ENCODE results near the gene UGT1A7.
A peak's percentile ranks its signal among the peaks of the same experiment; 100 is the strongest.

The UGT1A7 gene

GRCh38 chr2:233758141-233758540 is 76.4 kb downstream of the UGT1A7 start:
- Histone ChIP-seq H3K36me3 (ENCODE audit: control insufficient read depth in 1 of 2, insufficient read depth in 2 of 2, low read length in 2 of 2) (no peaks in the 10 kb centered on the region), H3K9me3 (ENCODE audit: control insufficient read depth in 1 of 2, low read length in 2 of 2) (no peaks in the 10 kb centered on the region), H3K9ac (ENCODE audit: low read depth in 1 of 2, low read length in 2 of 2) (peak overlapping the region in 1 of 2 donors; percentile 21), H3K27me3 (ENCODE audit: control insufficient read depth in 1 of 2, insufficient read depth in 2 of 2, low read length in 2 of 2) (no peaks in the 10 kb centered on the region), H3K4me3 (ENCODE audit: low read depth in 1 of 2, low read length in 2 of 2) (peak overlapping the region in 1 of 2 donors; percentile 15), H3K4me1 (ENCODE audit: control insufficient read depth in 1 of 2, insufficient read depth in 2 of 2, low read length in 2 of 2) (peaks cover 28 to 41% of the 10 kb centered on the region in 2 donors), H3K27ac (ENCODE audit: low read depth, low read length) (no peak overlapping the region)

- Histone ChIP-seq H3K4me3 (ENCODE audit: low read depth in 1 of 2, low read length in 2 of 2) (peak overlapping the region; percentile 15 to 19), H3K27ac (ENCODE audit: low read depth, low read length) (no peak overlapping the region), H3K36me3 (ENCODE audit: control insufficient read depth in 1 of 2, insufficient read depth in 2 of 2, low read length in 2 of 2) (no peaks in the 10 kb centered on the region), H3K27me3 (ENCODE audit: control insufficient read depth in 1 of 2, insufficient read depth in 2 of 2, low read length in 2 of 2) (no peaks in the 10 kb centered on the region), H3K9ac (ENCODE audit: low read depth in 1 of 2, low read length in 2 of 2) (no peak overlapping the region), H3K4me1 (ENCODE audit: control insufficient read depth in 1 of 2, insufficient read depth in 2 of 2, low read length in 2 of 2) (peaks cover 28 to 44% of the 10 kb centered on the region in 2 donors), H3K9me3 (ENCODE audit: control insufficient read depth in 1 of 2, low read length in 2 of 2) (no peaks in the 10 kb centered on the region)
Observed at GRCh38 chr2:233758849-233759248, 77.1 kb downstream of the UGT1A7 start.

GRCh38 chr2:233760043-233760442 is 78.3 kb downstream of the UGT1A7 start, which contains the start of gene UGT1A1:
UGT1A1 (plus strand) TSS chr2:233760270; CDS start chr2:233760288, 18 bp downstream.
- Histone ChIP-seq H3K9ac (ENCODE audit: low read depth in 1 of 2, low read length in 2 of 2) (peak within 1 kb of the TSS in 1 of 2 donors; percentile 49), H3K27me3 (ENCODE audit: control insufficient read depth in 1 of 2, insufficient read depth in 2 of 2, low read length in 2 of 2) (no peaks in the 10 kb centered on the region), H3K36me3 (ENCODE audit: control insufficient read depth in 1 of 2, insufficient read depth in 2 of 2, low read length in 2 of 2) (no peaks in the 10 kb centered on the region), H3K4me3 (ENCODE audit: low read depth in 1 of 2, low read length in 2 of 2) (peak within 1 kb of the TSS; percentile 51), H3K4me1 (ENCODE audit: control insufficient read depth in 1 of 2, insufficient read depth in 2 of 2, low read length in 2 of 2) (peaks cover 34 to 55% of the 10 kb centered on the region in 2 donors), H3K27ac (ENCODE audit: low read depth, low read length) (peak within 1 kb of the TSS; percentile 54), H3K9me3 (ENCODE audit: control insufficient read depth in 1 of 2, low read length in 2 of 2) (no peaks in the 10 kb centered on the region)

GRCh38 chr2:233761040-233761769 is 79.5 kb downstream of the UGT1A7 start:
- Histone ChIP-seq H3K4me1 (ENCODE audit: control insufficient read depth in 1 of 2, insufficient read depth in 2 of 2, low read length in 2 of 2) (peaks cover 35 to 50% of the 10 kb centered on the region in 2 donors), H3K36me3 (ENCODE audit: control insufficient read depth in 1 of 2, insufficient read depth in 2 of 2, low read length in 2 of 2) (no peaks in the 10 kb centered on the region), H3K9me3 (ENCODE audit: control insufficient read depth in 1 of 2, low read length in 2 of 2) (no peaks in the 10 kb centered on the region), H3K27me3 (ENCODE audit: control insufficient read depth in 1 of 2, insufficient read depth in 2 of 2, low read length in 2 of 2) (no peaks in the 10 kb centered on the region), H3K27ac (ENCODE audit: low read depth, low read length) (no peak overlapping the region), H3K4me3 (ENCODE audit: low read depth in 1 of 2, low read length in 2 of 2) (peak overlapping the region; percentile 51), H3K9ac (ENCODE audit: low read depth in 1 of 2, low read length in 2 of 2) (peak overlapping the region; percentile 32 to 49)

GRCh38 chr2:233764264-233764663 is 82.6 kb downstream of the UGT1A7 start:
- Histone ChIP-seq H3K36me3 (ENCODE audit: control insufficient read depth in 1 of 2, insufficient read depth in 2 of 2, low read length in 2 of 2) (peaks cover 9 to 12% of the 10 kb centered on the region in 2 donors), H3K9ac (ENCODE audit: low read depth in 1 of 2, low read length in 2 of 2) (peak overlapping the region in 1 of 2 donors; percentile 28), H3K4me3 (ENCODE audit: low read depth in 1 of 2, low read length in 2 of 2) (peak overlapping the region; percentile 28 to 48), H3K4me1 (ENCODE audit: control insufficient read depth in 1 of 2, insufficient read depth in 2 of 2, low read length in 2 of 2) (peaks cover 25 to 32% of the 10 kb centered on the region in 2 donors), H3K9me3 (ENCODE audit: control insufficient read depth in 1 of 2, low read length in 2 of 2) (no peaks in the 10 kb centered on the region), H3K27ac (ENCODE audit: low read depth, low read length) (peak overlapping the region; percentile 49), H3K27me3 (ENCODE audit: control insufficient read depth in 1 of 2, insufficient read depth in 2 of 2, low read length in 2 of 2) (no peaks in the 10 kb centered on the region)

GRCh38 chr2:233764761-233765160 is 83.1 kb downstream of the UGT1A7 start:
- Histone ChIP-seq H3K4me3 (ENCODE audit: low read depth in 1 of 2, low read length in 2 of 2) (peak overlapping the region; percentile 19 to 24), H3K4me1 (ENCODE audit: control insufficient read depth in 1 of 2, insufficient read depth in 2 of 2, low read length in 2 of 2) (peaks cover 21 to 28% of the 10 kb centered on the region in 2 donors), H3K9me3 (ENCODE audit: control insufficient read depth in 1 of 2, low read length in 2 of 2) (no peaks in the 10 kb centered on the region), H3K27ac (ENCODE audit: low read depth, low read length) (peak overlapping the region; percentile 49), H3K9ac (ENCODE audit: low read depth in 1 of 2, low read length in 2 of 2) (peak overlapping the region in 1 of 2 donors; percentile 40), H3K27me3 (ENCODE audit: control insufficient read depth in 1 of 2, insufficient read depth in 2 of 2, low read length in 2 of 2) (no peaks in the 10 kb centered on the region), H3K36me3 (ENCODE audit: control insufficient read depth in 1 of 2, insufficient read depth in 2 of 2, low read length in 2 of 2) (peaks cover 11 to 15% of the 10 kb centered on the region in 2 donors)

GRCh38 chr2:233766416-233766815 is 84.7 kb downstream of the UGT1A7 start:
- H3K27ac ChIP-seq (ENCODE audit: low read depth, low read length) = no peak overlapping the region
- peaks cover 11 to 15% of the 10 kb centered on the region in 2 donors for H3K36me3 ChIP-seq (ENCODE audit: control insufficient read depth in 1 of 2, insufficient read depth in 2 of 2, low read length in 2 of 2)
- H3K4me3 ChIP-seq (ENCODE audit: low read depth in 1 of 2, low read length in 2 of 2) = no peak overlapping the region
- no peaks in the 10 kb centered on the region for H3K9me3 ChIP-seq (ENCODE audit: control insufficient read depth in 1 of 2, low read length in 2 of 2)
- H3K4me1 ChIP-seq (ENCODE audit: control insufficient read depth in 1 of 2, insufficient read depth in 2 of 2, low read length in 2 of 2) = peaks cover 11 to 14% of the 10 kb centered on the region in 2 donors
- H3K9ac ChIP-seq (ENCODE audit: low read depth in 1 of 2, low read length in 2 of 2) = no peak overlapping the region
- H3K27me3 ChIP-seq (ENCODE audit: control insufficient read depth in 1 of 2, insufficient read depth in 2 of 2, low read length in 2 of 2) = no peaks in the 10 kb centered on the region

- Histone ChIP-seq H3K9me3 (ENCODE audit: control insufficient read depth in 1 of 2, low read length in 2 of 2) (no peaks in the 10 kb centered on the region), H3K27me3 (ENCODE audit: control insufficient read depth in 1 of 2, insufficient read depth in 2 of 2, low read length in 2 of 2) (no peaks in the 10 kb centered on the region), H3K4me3 (ENCODE audit: low read depth in 1 of 2, low read length in 2 of 2) (no peak overlapping the region), H3K4me1 (ENCODE audit: control insufficient read depth in 1 of 2, insufficient read depth in 2 of 2, low read length in 2 of 2) (peaks cover 11 to 14% of the 10 kb centered on the region in 2 donors), H3K27ac (ENCODE audit: low read depth, low read length) (no peak overlapping the region), H3K9ac (ENCODE audit: low read depth in 1 of 2, low read length in 2 of 2) (no peak overlapping the region), H3K36me3 (ENCODE audit: control insufficient read depth in 1 of 2, insufficient read depth in 2 of 2, low read length in 2 of 2) (peaks cover 15 to 20% of the 10 kb centered on the region in 2 donors)
Observed at GRCh38 chr2:233768076-233768475, 86.4 kb downstream of the UGT1A7 start.

- no peak overlapping the region for H3K9ac ChIP-seq (ENCODE audit: low read depth in 1 of 2, low read length in 2 of 2)
- no peaks in the 10 kb centered on the region for H3K9me3 ChIP-seq (ENCODE audit: control insufficient read depth in 1 of 2, low read length in 2 of 2)
- peaks cover 15 to 20% of the 10 kb centered on the region in 2 donors for H3K36me3 ChIP-seq (ENCODE audit: control insufficient read depth in 1 of 2, insufficient read depth in 2 of 2, low read length in 2 of 2)
- no peaks in the 10 kb centered on the region for H3K27me3 ChIP-seq (ENCODE audit: control insufficient read depth in 1 of 2, insufficient read depth in 2 of 2, low read length in 2 of 2)
- H3K4me1 ChIP-seq (ENCODE audit: control insufficient read depth in 1 of 2, insufficient read depth in 2 of 2, low read length in 2 of 2) = peaks cover 6 to 11% of the 10 kb centered on the region in 2 donors
- no peak overlapping the region for H3K27ac ChIP-seq (ENCODE audit: low read depth, low read length)
- H3K4me3 ChIP-seq (ENCODE audit: low read depth in 1 of 2, low read length in 2 of 2) = no peak overlapping the region
Observed at GRCh38 chr2:233769260-233769659, 87.6 kb downstream of the UGT1A7 start.

- Histone ChIP-seq H3K4me3 (ENCODE audit: low read depth in 1 of 2, low read length in 2 of 2) (no peak overlapping the region), H3K4me1 (ENCODE audit: control insufficient read depth in 1 of 2, insufficient read depth in 2 of 2, low read length in 2 of 2) (no peaks in the 10 kb centered on the region), H3K27ac (ENCODE audit: low read depth, low read length) (no peak overlapping the region), H3K9ac (ENCODE audit: low read depth in 1 of 2, low read length in 2 of 2) (no peak overlapping the region), H3K9me3 (ENCODE audit: control insufficient read depth in 1 of 2, low read length in 2 of 2) (peaks cover 4 to 7% of the 10 kb centered on the region in 2 donors), H3K36me3 (ENCODE audit: control insufficient read depth in 1 of 2, insufficient read depth in 2 of 2, low read length in 2 of 2) (peaks cover 15 to 20% of the 10 kb centered on the region in 2 donors), H3K27me3 (ENCODE audit: control insufficient read depth in 1 of 2, insufficient read depth in 2 of 2, low read length in 2 of 2) (no peaks in the 10 kb centered on the region)
Observed at GRCh38 chr2:233772153-233772552, 90.5 kb downstream of the UGT1A7 start.

All from duodenal mucosa (tissue), 2 donors.